NCI-H1930 (cell line): Measurements from ENCODE around the gene RALGAPA1.
"Not testable (repeated sequence)": the region's sequence is repeated elsewhere in the genome, so short reads cannot be mapped to it uniquely, and the experiment has no call there.

Experiments used
- DNase-seq, 2 experiments: peaks; one replicate each; lab custom pipeline; 2025; lab: John Stamatoyannopoulos, UW

RALGAPA1 gene

GRCh38 chr14:35761922-35762321 lies 47.2 kb downstream of the RALGAPA1 start:
- no peak for DNase-seq

GRCh38 chr14:35760143-35760542 lies 49.0 kb downstream of the RALGAPA1 start:
- no peak for DNase-seq

- DNase-seq = no peak
Measured at GRCh38 chr14:35758523-35759129, 50.5 kb downstream of the RALGAPA1 start.

- DNase-seq = no peak
Measured at GRCh38 chr14:35754671-35755070, 54.4 kb downstream of the RALGAPA1 start.

- no peak for DNase-seq
Measured at GRCh38 chr14:35752380-35752779, 56.7 kb downstream of the RALGAPA1 start.

GRCh38 chr14:35750202-35750904 lies 58.7 kb downstream of the RALGAPA1 start:
- DNase-seq = no peak

- DNase-seq = no peak
Measured at GRCh38 chr14:35747379-35747778, 61.7 kb downstream of the RALGAPA1 start.

GRCh38 chr14:35742442-35742841 lies 66.7 kb downstream of the RALGAPA1 start:
- no peak for DNase-seq

GRCh38 chr14:35742032-35742371 lies 67.1 kb downstream of the RALGAPA1 start:
- DNase-seq = no peak

- no peak for DNase-seq
Measured at GRCh38 chr14:35741345-35742031, 67.6 kb downstream of the RALGAPA1 start.

- DNase-seq = no peak
Measured at GRCh38 chr14:35740215-35740614, 68.9 kb downstream of the RALGAPA1 start.

GRCh38 chr14:35735163-35735562 lies 73.9 kb downstream of the RALGAPA1 start:
- not testable (repeated sequence) for DNase-seq

- DNase-seq = not testable (repeated sequence)
Measured at GRCh38 chr14:35733510-35733909, 75.6 kb downstream of the RALGAPA1 start.

GRCh38 chr14:35730871-35731270 lies 78.2 kb downstream of the RALGAPA1 start:
- DNase-seq = no peak

GRCh38 chr14:35727764-35728163 lies 81.3 kb downstream of the RALGAPA1 start:
- DNase-seq = no peak

GRCh38 chr14:35725930-35726329 lies 83.2 kb downstream of the RALGAPA1 start:
- no peak for DNase-seq

GRCh38 chr14:35715079-35715478 lies 94.0 kb downstream of the RALGAPA1 start:
- no peak for DNase-seq

GRCh38 chr14:35712466-35712865 lies 96.6 kb downstream of the RALGAPA1 start:
- no peak for DNase-seq

GRCh38 chr14:35708062-35708461 lies 101.0 kb downstream of the RALGAPA1 start:
- DNase-seq = no peak

- no peak for DNase-seq
Measured at GRCh38 chr14:35705636-35706035, 103.5 kb downstream of the RALGAPA1 start.

- no peak for DNase-seq
Measured at GRCh38 chr14:35704793-35705493, 104.2 kb downstream of the RALGAPA1 start.

- DNase-seq = no peak
Measured at GRCh38 chr14:35701531-35701930, 107.6 kb downstream of the RALGAPA1 start.
